ENCODE measurements around the gene NTSR1. TPM values are rescaled to one million over a fixed set of nuclear protein-coding genes. Genes with fewer than 3 reads are reported as not detected.

The NTSR1 gene
- total RNA-seq, 2 experiments from 2014 or later, result 0.55 to 0.56 TPM

- no peaks in the 10 kb centered on the region for H3K4me1 Mint-ChIP-seq (ENCODE audit: low read depth)
- Histone ChIP-seq H3K9me3 (ENCODE audit: control insufficient read depth in 1 of 2, insufficient read depth in 1 of 2, low read length in 2 of 2) (peaks cover 0 to 7% of the 10 kb centered on the region in 2 experiments), H3K27me3 (ENCODE audit: control insufficient read depth in 1 of 2, insufficient read depth in 2 of 2, low read length in 2 of 2) (peaks cover 0 to 5% of the 10 kb centered on the region in 2 experiments), H3K27ac (ENCODE audit: low read depth in 1 of 2, low read length in 2 of 2) (no peak overlapping the region), H3K36me3 (ENCODE audit: insufficient read depth, low read length) (no peaks in the 10 kb centered on the region), H3K4me3 (ENCODE audit: low read length) (no peak overlapping the region), H3K4me1 (ENCODE audit: insufficient read depth, low read length) (no peaks in the 10 kb centered on the region)
- ChIA-PET CTCF (interaction anchor here (1.1 kb wide), 1 partner anchor 38 kb away, joined by 3 read pairs; no protein-coding TSS in a partner anchor), POLR2A (interaction anchor here (1.8 kb wide), 1 partner anchor 34 kb away, joined by 5 read pairs; no protein-coding TSS in a partner anchor)
- H3K27ac Mint-ChIP-seq, result no peak overlapping the region
- H3K27me3 Mint-ChIP-seq, result peaks cover 5% of the 10 kb centered on the region
- no peak for TF ChIP-seq CTCF (IDR thresholded peaks at IDR 0.05)
- intact Hi-C loops (cut with DNase I, micrococcal nuclease), result no loop called here
- no peak for DNase-seq
- no peak overlapping the region for H3K4me3 Mint-ChIP-seq
- H3K36me3 Mint-ChIP-seq (ENCODE audit: low read depth), result no peaks in the 10 kb centered on the region
- H3K9me3 Mint-ChIP-seq, result no peaks in the 10 kb centered on the region
- ATAC-seq (ENCODE audit: poor library complexity), result no peak
Measured at GRCh38 chr20:62760471-62760855, 51.8 kb downstream of the NTSR1 start.

GRCh38 chr20:62760856-62761758 lies 52.5 kb downstream of the NTSR1 start:
- Histone ChIP-seq H3K36me3 (ENCODE audit: insufficient read depth, low read length) (no peaks in the 10 kb centered on the region), H3K9me3 (ENCODE audit: control insufficient read depth in 1 of 2, insufficient read depth in 1 of 2, low read length in 2 of 2) (peaks cover 0 to 4% of the 10 kb centered on the region in 2 experiments), H3K27me3 (ENCODE audit: control insufficient read depth in 1 of 2, insufficient read depth in 2 of 2, low read length in 2 of 2) (peaks cover 0 to 5% of the 10 kb centered on the region in 2 experiments), H3K4me1 (ENCODE audit: insufficient read depth, low read length) (no peaks in the 10 kb centered on the region), H3K27ac (ENCODE audit: low read depth in 1 of 2, low read length in 2 of 2) (no peak overlapping the region), H3K4me3 (ENCODE audit: low read length) (no peak overlapping the region)
- Mint-ChIP-seq H3K27ac (no peak overlapping the region), H3K9me3 (no peaks in the 10 kb centered on the region), H3K4me1 (ENCODE audit: low read depth) (no peaks in the 10 kb centered on the region), H3K4me3 (no peak overlapping the region), H3K27me3 (peaks cover 5% of the 10 kb centered on the region), H3K36me3 (ENCODE audit: low read depth) (no peaks in the 10 kb centered on the region)
- DNase-seq (no peak), ATAC-seq (ENCODE audit: poor library complexity) (no peak)
- POLR2A ChIA-PET, result interaction anchor here (1.8 kb wide), 1 partner anchor 33 kb away, joined by 5 read pairs; no protein-coding TSS in a partner anchor
- CTCF ChIA-PET, result no interaction called here
- no peak for TF ChIP-seq CTCF (IDR thresholded peaks at IDR 0.05)
- intact Hi-C loops (cut with DNase I, micrococcal nuclease), result no loop called here

GRCh38 chr20:62761759-62762131 lies 53.1 kb downstream of the NTSR1 start:
- Mint-ChIP-seq H3K9me3 (no peaks in the 10 kb centered on the region), H3K27me3 (peaks cover 4% of the 10 kb centered on the region), H3K4me1 (ENCODE audit: low read depth) (peaks cover 1% of the 10 kb centered on the region), H3K36me3 (ENCODE audit: low read depth) (no peaks in the 10 kb centered on the region), H3K4me3 (no peak overlapping the region), H3K27ac (no peak overlapping the region)
- Histone ChIP-seq H3K36me3 (ENCODE audit: insufficient read depth, low read length) (no peaks in the 10 kb centered on the region), H3K4me3 (ENCODE audit: low read length) (no peak overlapping the region), H3K27me3 (ENCODE audit: control insufficient read depth in 1 of 2, insufficient read depth in 2 of 2, low read length in 2 of 2) (no peaks in the 10 kb centered on the region), H3K9me3 (ENCODE audit: control insufficient read depth in 1 of 2, insufficient read depth in 1 of 2, low read length in 2 of 2) (no peaks in the 10 kb centered on the region), H3K4me1 (ENCODE audit: insufficient read depth, low read length) (peaks cover 1% of the 10 kb centered on the region), H3K27ac (ENCODE audit: low read depth in 1 of 2, low read length in 2 of 2) (no peak overlapping the region)
- no peak for DNase-seq
- ATAC-seq (ENCODE audit: poor library complexity), result no peak
- CTCF ChIA-PET, result no interaction called here
- POLR2A ChIA-PET, result interaction anchor here (1.8 kb wide), 1 partner anchor 33 kb away, joined by 5 read pairs; no protein-coding TSS in a partner anchor
- no peak for TF ChIP-seq CTCF (IDR thresholded peaks at IDR 0.05)
- intact Hi-C loops (cut with DNase I, micrococcal nuclease), result no loop called here

Measured in CD4-positive, alpha-beta T cell (primary cell).